ENCODE measurements around the gene MRTFA. TPM values are rescaled to one million over a fixed set of nuclear protein-coding genes. Genes with fewer than 3 reads are reported as not detected.

The MRTFA gene
- total RNA-seq, 1 donor from 2014 or later: 19.2 TPM

DNA sequence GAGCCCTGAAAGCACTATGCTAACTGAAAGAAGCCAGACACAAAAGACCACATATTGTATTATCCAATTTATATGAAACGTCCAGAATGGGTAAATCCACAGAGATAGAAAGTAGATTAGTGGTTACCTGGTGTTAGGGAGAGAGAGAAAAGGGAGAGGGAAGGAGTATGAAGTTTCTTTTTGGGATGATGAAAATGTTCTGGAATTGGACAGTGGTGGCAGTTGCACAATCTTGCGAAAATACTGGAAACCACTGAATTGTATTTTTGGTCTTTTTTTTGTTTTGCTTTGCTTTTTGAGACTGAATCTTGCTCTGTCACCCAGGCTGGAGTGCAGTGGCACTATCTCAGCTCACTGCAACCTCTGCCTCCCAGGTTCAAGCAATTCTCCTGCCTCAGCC, 63.5 kb downstream of the MRTFA start:
- H3K4me3 ChIP-seq: no peak overlapping the region
- peaks cover 10% of the 10 kb centered on the region for H3K9me3 ChIP-seq (replicated peaks)
- TF ChIP-seq, protein P1, sequence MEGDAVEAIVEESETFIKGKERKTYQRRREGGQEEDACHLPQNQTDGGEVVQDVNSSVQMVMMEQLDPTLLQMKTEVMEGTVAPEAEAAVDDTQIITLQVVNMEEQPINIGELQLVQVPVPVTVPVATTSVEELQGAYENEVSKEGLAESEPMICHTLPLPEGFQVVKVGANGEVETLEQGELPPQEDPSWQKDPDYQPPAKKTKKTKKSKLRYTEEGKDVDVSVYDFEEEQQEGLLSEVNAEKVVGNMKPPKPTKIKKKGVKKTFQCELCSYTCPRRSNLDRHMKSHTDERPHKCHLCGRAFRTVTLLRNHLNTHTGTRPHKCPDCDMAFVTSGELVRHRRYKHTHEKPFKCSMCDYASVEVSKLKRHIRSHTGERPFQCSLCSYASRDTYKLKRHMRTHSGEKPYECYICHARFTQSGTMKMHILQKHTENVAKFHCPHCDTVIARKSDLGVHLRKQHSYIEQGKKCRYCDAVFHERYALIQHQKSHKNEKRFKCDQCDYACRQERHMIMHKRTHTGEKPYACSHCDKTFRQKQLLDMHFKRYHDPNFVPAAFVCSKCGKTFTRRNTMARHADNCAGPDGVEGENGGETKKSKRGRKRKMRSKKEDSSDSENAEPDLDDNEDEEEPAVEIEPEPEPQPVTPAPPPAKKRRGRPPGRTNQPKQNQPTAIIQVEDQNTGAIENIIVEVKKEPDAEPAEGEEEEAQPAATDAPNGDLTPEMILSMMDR (IDR thresholded peaks at IDR 0.05; ENCODE audit: borderline replicate concordance): no peak
- H3K27ac ChIP-seq (replicated peaks): no peak overlapping the region
- no peak for DNase-seq
- H3K27me3 ChIP-seq (ENCODE audit: low read depth): no peaks in the 10 kb centered on the region
- H3K4me1 ChIP-seq: peaks cover 21% of the 10 kb centered on the region
- H3K36me3 ChIP-seq: no peaks in the 10 kb centered on the region
- intact Hi-C loops (cut with micrococcal nuclease): no loop called here

DNA sequence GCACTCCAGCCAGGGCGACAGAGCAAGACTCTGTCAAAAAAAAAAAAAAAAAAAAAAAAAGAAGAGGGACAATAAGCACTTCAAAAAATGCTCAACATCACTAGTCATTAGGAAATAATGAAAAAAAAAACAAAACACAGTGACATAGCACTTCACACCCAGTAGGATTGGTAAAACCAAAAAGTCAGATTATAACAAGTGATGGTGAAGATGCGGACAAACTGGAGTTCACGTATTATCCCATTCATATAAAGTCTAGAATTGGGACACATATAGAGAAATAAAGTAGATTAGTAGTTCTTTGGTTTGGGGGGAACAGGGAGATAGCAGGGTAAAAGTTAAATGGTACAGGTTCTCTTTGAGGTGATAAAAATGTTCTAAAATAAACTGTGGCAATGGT, 64.6 kb downstream of the MRTFA start:
- DNase-seq: no peak
- intact Hi-C loops (cut with micrococcal nuclease): no loop called here
- TF ChIP-seq, protein P1 (IDR thresholded peaks at IDR 0.05; ENCODE audit: borderline replicate concordance): no peak
- Histone ChIP-seq H3K4me3 (no peak overlapping the region), H3K9me3 (replicated peaks) (peaks cover 10% of the 10 kb centered on the region), H3K36me3 (no peaks in the 10 kb centered on the region), H3K27me3 (ENCODE audit: low read depth) (no peaks in the 10 kb centered on the region), H3K4me1 (peaks cover 30% of the 10 kb centered on the region), H3K27ac (replicated peaks) (no peak overlapping the region)

DNA sequence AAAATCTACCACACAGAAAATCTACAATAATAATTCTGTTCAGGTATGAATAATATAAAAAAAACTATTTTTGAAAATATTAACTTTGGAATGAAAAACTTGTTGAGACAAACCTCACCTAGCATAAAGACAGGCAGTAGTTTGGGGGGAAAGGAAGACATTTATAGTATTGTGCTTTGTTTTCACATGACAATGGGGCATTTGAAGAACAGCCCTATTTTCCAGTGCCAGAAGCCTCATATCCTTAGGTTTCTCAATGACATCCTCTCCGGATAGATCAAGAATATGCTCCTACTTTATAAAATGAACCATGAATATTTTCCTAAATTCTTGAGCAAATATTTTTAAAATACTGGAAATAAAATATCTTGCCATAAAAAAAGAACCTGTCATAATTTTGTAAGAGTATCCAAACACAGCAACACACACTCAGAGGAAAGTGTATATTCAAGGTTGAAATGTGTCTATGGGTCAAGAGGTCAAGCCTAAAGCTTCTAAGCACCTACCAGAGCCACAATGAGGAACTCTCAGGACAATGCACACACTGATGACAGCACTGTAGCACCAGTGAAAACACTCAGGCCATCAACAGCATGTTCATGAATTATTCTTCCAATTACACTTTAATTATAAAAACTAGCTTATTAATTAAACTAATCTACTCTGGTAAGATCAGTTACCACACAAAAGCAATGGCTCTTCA, 68.7 kb downstream of the MRTFA start:
- no peaks in the 10 kb centered on the region for H3K36me3 ChIP-seq
- no peaks in the 10 kb centered on the region for H3K27me3 ChIP-seq (ENCODE audit: low read depth)
- peaks cover 10% of the 10 kb centered on the region for H3K9me3 ChIP-seq (replicated peaks)
- no peak overlapping the region for H3K27ac ChIP-seq (replicated peaks)
- TF ChIP-seq, protein P1 (IDR thresholded peaks at IDR 0.05; ENCODE audit: borderline replicate concordance): no peak
- H3K4me1 ChIP-seq: peaks cover 20% of the 10 kb centered on the region
- intact Hi-C loops (cut with micrococcal nuclease): no loop called here
- no peak overlapping the region for H3K4me3 ChIP-seq
- no peak for DNase-seq

DNA sequence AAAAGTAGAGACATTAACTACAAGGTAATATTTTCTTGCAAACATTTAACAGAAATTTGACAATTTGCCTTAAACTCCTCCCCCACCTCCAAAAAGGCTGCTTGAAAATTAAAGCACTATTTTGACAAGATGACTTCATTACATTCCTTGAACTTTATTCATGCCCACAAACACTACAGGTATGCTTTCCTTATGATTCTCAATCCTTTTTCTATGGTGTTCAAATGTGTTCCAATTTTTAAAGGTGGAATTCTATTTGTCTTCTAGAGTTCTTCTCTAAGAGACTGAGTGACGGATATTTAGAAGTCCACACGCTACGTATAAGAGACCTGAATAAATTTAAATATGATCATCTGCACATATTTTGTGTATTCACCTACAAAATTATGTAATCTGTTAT, 69.4 kb downstream of the MRTFA start:
- Histone ChIP-seq H3K27ac (replicated peaks) (no peak overlapping the region), H3K27me3 (ENCODE audit: low read depth) (no peaks in the 10 kb centered on the region), H3K9me3 (replicated peaks) (peaks cover 10% of the 10 kb centered on the region), H3K36me3 (no peaks in the 10 kb centered on the region), H3K4me3 (no peak overlapping the region), H3K4me1 (peaks cover 20% of the 10 kb centered on the region)
- no peak for DNase-seq
- intact Hi-C loops (cut with micrococcal nuclease): no loop called here
- TF ChIP-seq, protein P1 (IDR thresholded peaks at IDR 0.05; ENCODE audit: borderline replicate concordance): no peak

DNA sequence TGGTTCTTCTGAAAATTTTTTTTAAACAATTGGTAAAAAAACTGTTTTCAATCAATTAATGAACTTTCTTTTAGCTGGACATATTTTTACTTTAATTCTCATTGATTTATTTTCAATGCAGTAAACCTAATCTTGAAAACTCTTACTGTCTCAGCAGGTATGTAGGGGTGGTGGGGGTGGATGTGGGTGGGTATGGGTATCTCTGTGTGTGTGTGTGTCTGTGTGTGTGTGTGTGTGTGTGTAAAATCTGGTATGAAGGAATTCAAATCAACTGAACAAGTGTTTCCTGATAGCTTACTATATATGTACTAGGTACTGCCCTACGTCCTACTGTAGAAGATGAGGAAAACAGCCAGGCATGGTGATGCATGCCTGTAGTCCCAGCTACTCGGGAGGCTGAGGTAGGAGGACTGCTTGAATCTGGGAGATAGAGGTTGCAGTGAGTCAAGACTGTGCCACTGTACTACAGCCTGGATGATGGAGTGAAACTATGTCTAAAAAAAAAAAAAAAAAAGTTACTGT, 75.5 kb downstream of the MRTFA start:
- intact Hi-C loops (cut with micrococcal nuclease): no loop called here
- H3K9me3 ChIP-seq (replicated peaks): no peaks in the 10 kb centered on the region
- DNase-seq: no peak
- no peak overlapping the region for H3K27ac ChIP-seq (replicated peaks)
- no peak overlapping the region for H3K4me3 ChIP-seq
- peaks cover 12% of the 10 kb centered on the region for H3K4me1 ChIP-seq
- TF ChIP-seq, protein P1 (IDR thresholded peaks at IDR 0.05; ENCODE audit: borderline replicate concordance): no peak
- no peaks in the 10 kb centered on the region for H3K27me3 ChIP-seq (ENCODE audit: low read depth)
- no peaks in the 10 kb centered on the region for H3K36me3 ChIP-seq

Data from left ventricle myocardium inferior (tissue), 1 donor.